Measurements from ENCODE around the gene PTBP1. TPM values are rescaled to one million over a fixed set of nuclear protein-coding genes. Genes with fewer than 3 reads are reported as not detected.
A peak's percentile ranks its signal among the peaks of the same experiment; 100 is the strongest.

Gene PTBP1
- total and polyA plus RNA-seq, 2 experiments from 2014 or later, result 539 to 632 TPM

GRCh38 chr19:778910-779653 lies 18.2 kb upstream of the PTBP1 start (continued):
- TF ChIP-seq, protein P1, sequence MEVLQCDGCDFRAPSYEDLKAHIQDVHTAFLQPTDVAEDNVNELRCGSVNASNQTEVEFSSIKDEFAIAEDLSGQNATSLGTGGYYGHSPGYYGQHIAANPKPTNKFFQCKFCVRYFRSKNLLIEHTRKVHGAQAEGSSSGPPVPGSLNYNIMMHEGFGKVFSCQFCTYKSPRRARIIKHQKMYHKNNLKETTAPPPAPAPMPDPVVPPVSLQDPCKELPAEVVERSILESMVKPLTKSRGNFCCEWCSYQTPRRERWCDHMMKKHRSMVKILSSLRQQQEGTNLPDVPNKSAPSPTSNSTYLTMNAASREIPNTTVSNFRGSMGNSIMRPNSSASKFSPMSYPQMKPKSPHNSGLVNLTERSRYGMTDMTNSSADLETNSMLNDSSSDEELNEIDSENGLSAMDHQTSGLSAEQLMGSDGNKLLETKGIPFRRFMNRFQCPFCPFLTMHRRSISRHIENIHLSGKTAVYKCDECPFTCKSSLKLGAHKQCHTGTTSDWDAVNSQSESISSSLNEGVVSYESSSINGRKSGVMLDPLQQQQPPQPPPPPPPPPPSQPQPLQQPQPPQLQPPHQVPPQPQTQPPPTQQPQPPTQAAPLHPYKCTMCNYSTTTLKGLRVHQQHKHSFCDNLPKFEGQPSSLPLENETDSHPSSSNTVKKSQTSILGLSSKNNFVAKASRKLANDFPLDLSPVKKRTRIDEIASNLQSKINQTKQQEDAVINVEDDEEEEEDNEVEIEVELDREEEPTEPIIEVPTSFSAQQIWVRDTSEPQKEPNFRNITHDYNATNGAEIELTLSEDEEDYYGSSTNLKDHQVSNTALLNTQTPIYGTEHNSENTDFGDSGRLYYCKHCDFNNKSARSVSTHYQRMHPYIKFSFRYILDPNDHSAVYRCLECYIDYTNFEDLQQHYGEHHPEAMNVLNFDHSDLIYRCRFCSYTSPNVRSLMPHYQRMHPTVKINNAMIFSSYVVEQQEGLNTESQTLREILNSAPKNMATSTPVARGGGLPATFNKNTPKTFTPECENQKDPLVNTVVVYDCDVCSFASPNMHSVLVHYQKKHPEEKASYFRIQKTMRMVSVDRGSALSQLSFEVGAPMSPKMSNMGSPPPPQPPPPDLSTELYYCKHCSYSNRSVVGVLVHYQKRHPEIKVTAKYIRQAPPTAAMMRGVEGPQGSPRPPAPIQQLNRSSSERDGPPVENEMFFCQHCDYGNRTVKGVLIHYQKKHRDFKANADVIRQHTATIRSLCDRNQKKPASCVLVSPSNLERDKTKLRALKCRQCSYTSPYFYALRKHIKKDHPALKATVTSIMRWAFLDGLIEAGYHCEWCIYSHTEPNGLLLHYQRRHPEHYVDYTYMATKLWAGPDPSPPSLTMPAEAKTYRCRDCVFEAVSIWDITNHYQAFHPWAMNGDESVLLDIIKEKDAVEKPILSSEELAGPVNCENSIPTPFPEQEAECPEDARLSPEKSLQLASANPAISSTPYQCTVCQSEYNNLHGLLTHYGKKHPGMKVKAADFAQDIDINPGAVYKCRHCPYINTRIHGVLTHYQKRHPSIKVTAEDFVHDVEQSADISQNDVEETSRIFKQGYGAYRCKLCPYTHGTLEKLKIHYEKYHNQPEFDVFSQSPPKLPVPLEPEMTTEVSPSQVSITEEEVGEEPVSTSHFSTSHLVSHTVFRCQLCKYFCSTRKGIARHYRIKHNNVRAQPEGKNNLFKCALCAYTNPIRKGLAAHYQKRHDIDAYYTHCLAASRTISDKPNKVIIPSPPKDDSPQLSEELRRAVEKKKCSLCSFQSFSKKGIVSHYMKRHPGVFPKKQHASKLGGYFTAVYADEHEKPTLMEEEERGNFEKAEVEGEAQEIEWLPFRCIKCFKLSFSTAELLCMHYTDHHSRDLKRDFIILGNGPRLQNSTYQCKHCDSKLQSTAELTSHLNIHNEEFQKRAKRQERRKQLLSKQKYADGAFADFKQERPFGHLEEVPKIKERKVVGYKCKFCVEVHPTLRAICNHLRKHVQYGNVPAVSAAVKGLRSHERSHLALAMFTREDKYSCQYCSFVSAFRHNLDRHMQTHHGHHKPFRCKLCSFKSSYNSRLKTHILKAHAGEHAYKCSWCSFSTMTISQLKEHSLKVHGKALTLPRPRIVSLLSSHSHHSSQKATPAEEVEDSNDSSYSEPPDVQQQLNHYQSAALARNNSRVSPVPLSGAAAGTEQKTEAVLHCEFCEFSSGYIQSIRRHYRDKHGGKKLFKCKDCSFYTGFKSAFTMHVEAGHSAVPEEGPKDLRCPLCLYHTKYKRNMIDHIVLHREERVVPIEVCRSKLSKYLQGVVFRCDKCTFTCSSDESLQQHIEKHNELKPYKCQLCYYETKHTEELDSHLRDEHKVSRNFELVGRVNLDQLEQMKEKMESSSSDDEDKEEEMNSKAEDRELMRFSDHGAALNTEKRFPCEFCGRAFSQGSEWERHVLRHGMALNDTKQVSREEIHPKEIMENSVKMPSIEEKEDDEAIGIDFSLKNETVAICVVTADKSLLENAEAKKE (CRISPR knock-in tag; IDR thresholded peaks at IDR 0.05), result no peak
- TF ChIP-seq EZH2phosphoT487 (IDR thresholded peaks at IDR 0.05; ENCODE audit: unreplicated experiment), result no peak
- no peak for TF ChIP-seq NANOG (IDR thresholded peaks at IDR 0.05; ENCODE audit: borderline replicate concordance)
- TF ChIP-seq, protein P2, sequence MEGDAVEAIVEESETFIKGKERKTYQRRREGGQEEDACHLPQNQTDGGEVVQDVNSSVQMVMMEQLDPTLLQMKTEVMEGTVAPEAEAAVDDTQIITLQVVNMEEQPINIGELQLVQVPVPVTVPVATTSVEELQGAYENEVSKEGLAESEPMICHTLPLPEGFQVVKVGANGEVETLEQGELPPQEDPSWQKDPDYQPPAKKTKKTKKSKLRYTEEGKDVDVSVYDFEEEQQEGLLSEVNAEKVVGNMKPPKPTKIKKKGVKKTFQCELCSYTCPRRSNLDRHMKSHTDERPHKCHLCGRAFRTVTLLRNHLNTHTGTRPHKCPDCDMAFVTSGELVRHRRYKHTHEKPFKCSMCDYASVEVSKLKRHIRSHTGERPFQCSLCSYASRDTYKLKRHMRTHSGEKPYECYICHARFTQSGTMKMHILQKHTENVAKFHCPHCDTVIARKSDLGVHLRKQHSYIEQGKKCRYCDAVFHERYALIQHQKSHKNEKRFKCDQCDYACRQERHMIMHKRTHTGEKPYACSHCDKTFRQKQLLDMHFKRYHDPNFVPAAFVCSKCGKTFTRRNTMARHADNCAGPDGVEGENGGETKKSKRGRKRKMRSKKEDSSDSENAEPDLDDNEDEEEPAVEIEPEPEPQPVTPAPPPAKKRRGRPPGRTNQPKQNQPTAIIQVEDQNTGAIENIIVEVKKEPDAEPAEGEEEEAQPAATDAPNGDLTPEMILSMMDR (conservative IDR thresholded peaks at IDR 0.05; ENCODE audit: low read depth in 2 of 2), result no peak
- no peak for TF ChIP-seq STAT1 (IDR thresholded peaks at IDR 0.05; ENCODE audit: unreplicated experiment)

DNA sequence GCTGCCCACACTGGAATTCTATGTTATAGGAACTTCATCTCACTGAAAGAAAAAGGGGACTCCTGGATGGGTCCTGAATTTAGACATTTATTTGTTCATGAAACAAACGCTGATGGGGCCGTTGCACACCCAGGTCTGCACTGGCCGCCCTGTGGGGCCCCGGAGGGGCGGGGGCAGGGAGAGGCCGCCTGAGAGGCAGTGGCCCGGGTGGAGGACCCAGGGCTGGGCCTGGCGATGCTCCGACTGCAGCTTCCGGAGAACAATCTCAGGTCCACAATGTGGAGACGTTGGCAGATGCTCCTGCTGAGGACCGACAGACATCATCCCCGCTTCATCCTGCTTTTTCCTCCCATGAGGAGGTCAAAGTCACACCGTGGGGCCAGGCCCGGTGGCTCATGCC lies 16.3 kb upstream of the PTBP1 start:
- no peak overlapping the region for H3K4me3 Mint-ChIP-seq
- Histone ChIP-seq H3K79me2 (replicated peaks; ENCODE audit: insufficient read depth) (peaks cover 25% of the 10 kb centered on the region), H2AFZ (no peak overlapping the region), H3K27ac (ENCODE audit: low read depth) (0 out of 2 replicates have a peak overlapping the region, but pooled peaks have one; percentile 94), H3K4me2 (peak overlapping the region; percentile 78; the same call in 1 of the 2 replicates), H3K4me3 (no peak overlapping the region), H3K27me3 (ENCODE audit: insufficient read depth) (no peaks in the 10 kb centered on the region), H3K9me2 (ENCODE audit: insufficient read depth) (no peaks in the 10 kb centered on the region), H4K20me1 (replicated peaks; ENCODE audit: insufficient read depth) (no peaks in the 10 kb centered on the region), H3K4me1 (ENCODE audit: insufficient read depth) (peaks cover 27% of the 10 kb centered on the region), H3F3A (replicated peaks; ENCODE audit: low read depth) (peaks cover 22% of the 10 kb centered on the region; the same call in 1 of the 2 replicates), H3K36me3 (ENCODE audit: insufficient read depth) (no peaks in the 10 kb centered on the region)
- peaks cover 14% of the 10 kb centered on the region for H3K27me3 Mint-ChIP-seq (ENCODE audit: insufficient read depth, low read depth, poor library complexity)
- DNase-seq (ENCODE audit: low spot score) (no peak), ATAC-seq (no peak)
- H3K4me1 Mint-ChIP-seq, result peaks cover 20% of the 10 kb centered on the region
- no peak overlapping the region for H3K27ac Mint-ChIP-seq
- no peaks in the 10 kb centered on the region for H3K36me3 Mint-ChIP-seq (ENCODE audit: low read depth)
- H3K9me3 Mint-ChIP-seq, result no peaks in the 10 kb centered on the region
- TF ChIP-seq EZH2phosphoT487 (IDR thresholded peaks at IDR 0.05; ENCODE audit: unreplicated experiment) (no peak), NANOG (IDR thresholded peaks at IDR 0.05; ENCODE audit: borderline replicate concordance) (no peak), ZNF331 (CRISPR knock-in tag; IDR thresholded peaks at IDR 0.05; ENCODE audit: low read depth) (no peak)
- TF ChIP-seq, protein P1 (CRISPR knock-in tag; IDR thresholded peaks at IDR 0.05), result no peak
